Pancreas (tissue), 10 donors: ENCODE results near the gene TRPM5. TPM values are rescaled to one million over a fixed set of nuclear protein-coding genes. Genes with fewer than 3 reads are reported as not detected.
A peak's percentile ranks its signal among the peaks of the same experiment; 100 is the strongest.

ENCODE experiments used
- ATAC-seq, 4 donors: fragments of 200-7000 bp; cut with Tn5 transposase; one replicate each; pipeline versions ENCODE4 v1.8.0 to v1.9.1; 2020; ENCODE audit warnings: mild to moderate bottlenecking in 4 of 4, moderate library complexity in 4 of 4
- DNase-seq, 6 donors: peaks; one replicate each; pipeline ENCODE4 v3.0.0-alpha.2; 2020
- FAIRE-seq: peaks from 2 replicates; lab custom pipeline; 2012; peaks lifted over from hg19 to GRCh38; lab: Jason Lieb, UNC
- H3K27ac ChIP-seq, 4 donors: fragments of 200-600 bp; sonication (generic); 1 replicate in 3 of 4; 2 replicates in 1 of 4; pipeline versions ENCODE4 v1.5.0 to v1.8.0; 2020
- H3K27me3 ChIP-seq, 4 donors: fragments of 200-600 bp; one replicate each; pipeline ENCODE4 v1.8.0; 2021
- H3K36me3 ChIP-seq, 3 donors: fragments of 200-600 bp; sonication (generic) in 1 of 3; one replicate each; pipeline versions ENCODE4 v1.5.0 to v1.8.0; 2020 to 2021
- H3K4me1 ChIP-seq, 3 donors: fragments of 200-600 bp; one replicate each; pipeline ENCODE4 v1.8.0; 2021
- H3K4me3 ChIP-seq, 4 donors: fragments of 200-600 bp; sonication (generic) in 2 of 4; one replicate each; pipeline versions ENCODE4 v1.5.0 to v1.8.0; 2020 to 2021
- H3K9me3 ChIP-seq, 4 donors: fragments of 200-600 bp; one replicate each; pipeline ENCODE4 v1.8.0; 2021
- WGBS, 2 donors: extraction: QIAGEN DNeasy Blood & Tissue Kit; methylation state at CpG; one replicate each; pipeline ENCODE4 v1.1.7; 2013; 5-methylcytosine and 5-hydroxymethylcytosine counted together
- intact Hi-C, 3 donors: fragments of 100-400 bp; cut with DNase I; formaldehyde crosslinking; loops; one replicate each; pipeline versions ENCODE4 v1.11.1 to v1.14.2; 2022
- polyA plus RNA-seq, 2 donors: library from polyadenylated mRNA; stranded (reverse); fragments of 200-250 nt; gene quantifications; one replicate each; pipeline ENCODE4 v1.2.3, GENCODE V29; 2013
- total RNA-seq, 6 donors: library from RNA; stranded (reverse); fragmentation: NEBNext Ultra II Directional in 4 of 6; extraction: Animal tissue kit (Norgen Biotek cat#: 25700) in 4 of 6; gene quantifications; one replicate each; pipeline versions ENCODE4 v1.2.1 to v1.2.4, GENCODE V29; 2021 to 2023
- TF ChIP-seq, protein P1 (sequence below), 4 donors: fragments of 200-600 bp; sonication (generic) in 3 of 4; IDR thresholded peaks; one replicate each; pipeline versions ENCODE4 v1.5.0 to v1.8.0; 2021; ENCODE audit warnings: antibody characterized with exemption in 4 of 4
- donor health status: healthy with polysubstance abuse.
- donor health status: DM: no; HTN: no; CAD: no; lungs with moderate emphysema.
- donor health status: DM: no; HTN: no; CAD: no.
- donor health status: control.
- donor health status: control.
- donor health status: Bipolar disorder and iron deficiency.
- donor health status: DM: yes; HTN: yes; CAD: no.
- donor health status: DM: no; HTN: no; CAD: no.
- donor health status: DM: no; HTN: no; CAD: no.
- donor health status: DM: yes; HTN: yes; CAD: no.

Gene TRPM5
- total and polyA plus RNA-seq, 8 donors, result 0.51 to 4.8 (median 1.2) TPM

DNA sequence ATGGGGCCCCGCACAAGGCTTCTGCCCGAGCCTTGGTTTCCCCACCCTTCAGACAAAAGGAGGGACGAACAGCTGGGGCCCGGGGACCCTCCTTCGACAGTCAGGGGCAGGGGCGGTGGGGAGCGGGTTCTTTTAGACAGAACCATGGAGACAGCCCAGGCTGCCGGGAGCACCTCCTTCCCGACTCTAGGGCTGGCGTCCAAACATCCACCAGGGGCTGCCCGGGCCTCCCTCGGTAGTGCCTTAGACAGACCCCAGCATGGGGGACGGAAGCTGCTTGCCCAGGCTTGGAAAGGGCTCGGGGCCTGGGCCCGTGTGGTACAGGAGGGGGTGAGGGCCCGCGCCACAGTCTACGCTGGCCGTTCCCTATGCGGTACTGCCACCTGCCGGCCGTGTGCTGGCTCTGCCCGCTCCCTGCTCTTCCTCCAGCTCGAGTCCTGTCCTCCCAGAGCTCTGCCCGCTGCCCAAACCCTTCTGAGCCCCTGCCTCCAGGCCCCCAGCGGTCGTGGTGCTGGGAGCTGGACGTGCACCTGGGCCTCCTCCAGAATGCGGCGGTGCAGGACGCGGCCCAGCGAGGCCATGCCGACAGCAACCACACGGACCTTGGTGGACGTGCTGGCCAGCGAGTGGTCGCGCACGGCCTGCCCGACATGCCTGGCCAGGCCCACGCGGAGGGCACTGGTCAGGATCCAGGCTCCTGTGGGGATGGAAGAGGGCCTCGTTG is 23.6 kb downstream of the TRPM5 start:
- WGBS, 2 donors, result 17 to 19% methylated on average over 42 to 44 of the region's 44 CpGs
- Histone ChIP-seq H3K4me3 (no peak overlapping the region), H3K9me3 (no peaks in the 10 kb centered on the region), H3K4me1 (no peaks in the 10 kb centered on the region), H3K27ac (no peak overlapping the region), H3K27me3 (no peaks in the 10 kb centered on the region), H3K36me3 (no peaks in the 10 kb centered on the region)
- intact Hi-C loops, result loop anchor here in 2 of 3 donors (2.0 to 5.0 kb wide), 2 partner anchors 116 to 223 kb away; no protein-coding TSS in a partner anchor
- TF ChIP-seq, protein P1, sequence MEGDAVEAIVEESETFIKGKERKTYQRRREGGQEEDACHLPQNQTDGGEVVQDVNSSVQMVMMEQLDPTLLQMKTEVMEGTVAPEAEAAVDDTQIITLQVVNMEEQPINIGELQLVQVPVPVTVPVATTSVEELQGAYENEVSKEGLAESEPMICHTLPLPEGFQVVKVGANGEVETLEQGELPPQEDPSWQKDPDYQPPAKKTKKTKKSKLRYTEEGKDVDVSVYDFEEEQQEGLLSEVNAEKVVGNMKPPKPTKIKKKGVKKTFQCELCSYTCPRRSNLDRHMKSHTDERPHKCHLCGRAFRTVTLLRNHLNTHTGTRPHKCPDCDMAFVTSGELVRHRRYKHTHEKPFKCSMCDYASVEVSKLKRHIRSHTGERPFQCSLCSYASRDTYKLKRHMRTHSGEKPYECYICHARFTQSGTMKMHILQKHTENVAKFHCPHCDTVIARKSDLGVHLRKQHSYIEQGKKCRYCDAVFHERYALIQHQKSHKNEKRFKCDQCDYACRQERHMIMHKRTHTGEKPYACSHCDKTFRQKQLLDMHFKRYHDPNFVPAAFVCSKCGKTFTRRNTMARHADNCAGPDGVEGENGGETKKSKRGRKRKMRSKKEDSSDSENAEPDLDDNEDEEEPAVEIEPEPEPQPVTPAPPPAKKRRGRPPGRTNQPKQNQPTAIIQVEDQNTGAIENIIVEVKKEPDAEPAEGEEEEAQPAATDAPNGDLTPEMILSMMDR (IDR thresholded peaks at IDR 0.05), result peak; percentile 77 to 96 (median 92)
- FAIRE-seq (no peak), ATAC-seq (peak; percentile 93 to 97 (median 95)), DNase-seq (peak; percentile 59 to 92 (median 80))

DNA sequence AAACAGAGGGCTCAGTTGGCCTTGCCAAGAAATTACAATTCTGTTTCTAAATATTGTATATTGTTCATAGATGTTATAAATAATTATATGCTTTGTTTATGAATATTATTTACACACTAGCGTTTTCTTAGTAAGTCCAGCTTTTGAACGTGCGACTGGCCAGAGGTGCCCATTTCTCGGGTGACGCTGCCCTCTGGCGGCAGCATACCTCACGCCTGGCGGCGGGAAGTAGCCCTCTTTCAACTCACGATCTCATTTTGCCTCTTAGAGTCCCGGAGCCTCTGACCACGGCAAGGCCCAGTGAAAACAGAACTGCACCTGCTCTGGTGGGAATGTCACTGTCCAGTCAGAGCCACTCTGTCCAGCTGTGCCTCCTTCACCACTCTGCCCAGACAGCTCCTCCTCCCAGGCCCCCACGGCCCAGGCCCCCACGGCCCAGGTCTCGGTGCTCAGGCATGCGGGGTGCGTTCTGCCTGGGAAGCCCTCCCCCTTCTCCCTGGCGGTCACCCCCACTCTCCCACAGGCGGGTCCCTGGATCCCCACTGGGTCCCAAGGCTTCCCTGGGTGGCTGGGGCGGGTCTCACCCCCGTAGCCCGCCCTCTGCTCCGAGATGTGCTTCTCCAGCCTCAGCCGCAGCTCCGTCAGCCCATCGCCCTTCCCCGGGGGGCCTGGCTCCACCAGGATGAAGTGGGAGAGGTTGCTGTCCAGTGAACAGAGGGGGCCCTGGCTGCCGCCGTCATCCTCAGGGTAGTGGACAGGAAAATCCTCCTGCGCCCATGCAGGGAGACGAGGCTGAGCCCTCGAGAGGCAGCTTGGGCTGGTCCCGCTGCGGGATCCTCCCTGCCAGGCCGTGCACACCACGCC is 24.4 kb downstream of the TRPM5 start:
- FAIRE-seq, result no peak
- WGBS, 2 donors, result 46 to 56% methylated on average over 32 to 36 of the region's 36 CpGs
- intact Hi-C loops, result loop anchor here (2.0 to 10.0 kb wide), 4 partner anchors 113 to 225 kb away; no protein-coding TSS in a partner anchor

DNA sequence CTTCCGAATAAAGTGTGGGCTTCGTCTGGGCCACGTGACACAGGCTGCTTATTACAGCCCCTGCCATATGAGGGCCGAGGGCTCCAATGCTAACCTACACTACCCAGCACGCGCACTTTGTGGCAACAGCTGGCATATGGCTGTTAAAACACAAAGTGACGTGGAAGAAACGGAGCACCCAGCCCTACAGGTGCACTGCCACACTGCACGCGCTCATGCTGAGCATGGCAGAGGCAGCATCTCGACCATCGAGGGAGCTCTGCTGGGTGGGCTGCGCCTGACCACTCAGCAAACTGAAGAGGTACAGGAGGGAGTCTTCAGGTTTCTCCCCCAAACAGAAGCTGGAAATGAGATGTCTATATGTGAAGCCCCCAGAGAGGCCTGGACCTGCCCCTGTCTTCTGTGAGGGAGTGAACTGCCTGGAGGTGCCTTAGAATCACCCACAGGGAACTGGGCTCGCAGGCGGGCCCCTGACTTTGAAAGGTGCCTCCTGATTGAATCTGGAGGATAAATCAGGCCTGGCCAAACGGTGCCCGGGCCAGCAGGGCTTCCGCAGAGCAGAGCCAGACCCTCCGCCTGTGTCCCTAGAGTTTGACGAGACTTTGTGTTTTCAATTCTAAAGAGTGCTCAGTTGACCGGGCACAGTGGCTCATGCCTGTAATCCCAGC is 25.5 kb downstream of the TRPM5 start:
- H3K4me3 ChIP-seq, result no peak overlapping the region
- intact Hi-C loops, result loop anchor here in 2 of 3 donors (5.0 to 10.0 kb wide), 2 partner anchors 112 to 224 kb away; no protein-coding TSS in a partner anchor
- no peaks in the 10 kb centered on the region for H3K4me1 ChIP-seq
- no peaks in the 10 kb centered on the region for H3K9me3 ChIP-seq
- ATAC-seq (no peak), FAIRE-seq (no peak), DNase-seq (peak in 2 of 6 donors; percentile 22 to 28)
- H3K27me3 ChIP-seq, result no peaks in the 10 kb centered on the region
- H3K27ac ChIP-seq, result no peak overlapping the region
- TF ChIP-seq, protein P1 (IDR thresholded peaks at IDR 0.05), result no peak
- 61 to 70% methylated on average over 21 of the region's 21 CpGs for WGBS, 2 donors
- H3K36me3 ChIP-seq, result no peaks in the 10 kb centered on the region

More for the DNA sequence above, 24.4 kb downstream of the TRPM5 start:
- H3K27me3 ChIP-seq, result no peaks in the 10 kb centered on the region
- TF ChIP-seq, protein P1 (IDR thresholded peaks at IDR 0.05), result peak; percentile 62 to 79 (median 66)
- H3K4me1 ChIP-seq, result no peaks in the 10 kb centered on the region
- no peak overlapping the region for H3K27ac ChIP-seq
- peak; percentile 78 to 89 (median 84) for ATAC-seq
- H3K4me3 ChIP-seq, result no peak overlapping the region
- DNase-seq, result peak; percentile 53 to 89 (median 82)
- no peaks in the 10 kb centered on the region for H3K36me3 ChIP-seq
- H3K9me3 ChIP-seq, result no peaks in the 10 kb centered on the region

DNA sequence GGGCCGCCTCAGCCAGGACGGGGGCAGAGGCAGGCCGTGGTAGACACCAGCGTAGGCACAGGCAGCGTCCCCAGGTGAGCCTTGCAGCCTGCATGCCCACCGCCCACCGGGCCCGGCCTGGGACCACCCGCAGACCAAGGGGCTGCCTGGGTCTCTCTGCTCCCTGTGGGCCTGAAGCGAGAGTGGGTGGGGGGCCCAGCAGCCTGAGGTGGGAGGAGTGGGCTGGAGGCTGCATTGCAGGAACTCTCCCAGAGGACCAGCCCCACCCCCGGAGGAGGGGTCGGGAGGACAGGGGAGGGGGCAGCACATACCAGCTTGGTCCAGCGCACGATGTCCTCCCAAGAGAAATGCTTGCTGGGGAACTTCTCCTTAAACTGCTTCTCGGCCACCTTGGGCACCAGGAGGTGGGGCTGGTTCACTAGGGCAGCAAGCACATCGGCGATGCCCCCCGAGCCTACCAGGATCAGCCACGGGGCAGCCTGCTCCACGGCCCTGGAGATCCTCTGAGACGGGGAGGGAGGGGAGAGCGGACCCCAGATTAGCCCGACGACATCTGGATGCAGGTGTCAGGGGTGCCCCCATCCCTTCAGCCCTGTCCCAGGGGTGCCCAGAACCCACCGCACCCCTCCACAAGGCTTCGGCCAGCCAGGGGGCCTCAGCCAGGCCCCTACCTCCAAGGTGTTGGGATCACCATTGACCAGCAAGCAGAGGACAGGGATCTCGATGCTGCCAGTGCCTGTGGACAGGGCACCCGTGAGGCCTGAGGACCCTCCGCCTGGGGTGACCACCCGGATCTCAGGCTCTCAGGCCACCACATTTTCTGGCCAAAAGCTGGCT is 26.2 kb downstream of the TRPM5 start:
- Histone ChIP-seq H3K27ac (no peak overlapping the region), H3K9me3 (no peaks in the 10 kb centered on the region), H3K36me3 (no peaks in the 10 kb centered on the region), H3K4me3 (no peak overlapping the region), H3K27me3 (no peaks in the 10 kb centered on the region), H3K4me1 (no peaks in the 10 kb centered on the region)
- intact Hi-C loops, result loop anchor here in 2 of 3 donors (5.0 to 10.0 kb wide), 2 partner anchors 111 to 223 kb away; no protein-coding TSS in a partner anchor
- TF ChIP-seq, protein P1 (IDR thresholded peaks at IDR 0.05), result no peak
- DNase-seq, result peak in 2 of 6 donors; percentile 25 to 74
- WGBS, 2 donors, result 58 to 74% methylated on average over 29 to 30 of the region's 30 CpGs
- no peak for ATAC-seq
- FAIRE-seq, result no peak
